ENCODE measurements around the gene RBM26. TPM values are rescaled to one million over a fixed set of nuclear protein-coding genes. Genes with fewer than 3 reads are reported as not detected.
A peak's percentile ranks its signal among the peaks of the same experiment; 100 is the strongest.

Gene RBM26
- total RNA-seq, 4 donors from 2014 or later, result 16.0 to 42.3 (median 25.4) TPM

DNA sequence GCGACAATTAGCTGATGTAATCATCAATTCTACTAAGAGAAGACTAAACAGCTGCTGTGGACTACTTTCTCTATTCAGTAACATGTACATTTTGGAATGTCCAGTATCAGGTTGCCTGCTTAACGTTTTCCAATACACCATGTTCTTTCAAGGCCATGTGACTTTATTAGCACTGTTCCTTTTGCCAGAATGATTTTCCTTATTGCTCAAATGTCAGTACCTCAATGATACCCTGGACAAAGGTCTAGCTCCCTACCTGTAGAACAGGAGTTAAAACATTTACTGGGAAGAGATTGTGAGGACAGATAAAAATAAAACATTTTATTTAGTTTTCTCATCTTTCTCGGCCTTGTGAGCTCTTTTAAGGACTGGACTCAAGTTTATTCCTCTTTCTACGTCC is 3.8 kb upstream of the RBM26 start:
- peaks cover 0 to 6% (median 0%) of the 10 kb centered on the region in 3 donors for H3K36me3 ChIP-seq
- 52 to 64% methylated on average over 4 of the region's 4 CpGs for WGBS, 2 donors
- no peak for DNase-seq
- H3K4me3 ChIP-seq, result no peak overlapping the region
- no peak for TF ChIP-seq POLR2A (IDR thresholded peaks at IDR 0.05)
- TF ChIP-seq, protein P1, sequence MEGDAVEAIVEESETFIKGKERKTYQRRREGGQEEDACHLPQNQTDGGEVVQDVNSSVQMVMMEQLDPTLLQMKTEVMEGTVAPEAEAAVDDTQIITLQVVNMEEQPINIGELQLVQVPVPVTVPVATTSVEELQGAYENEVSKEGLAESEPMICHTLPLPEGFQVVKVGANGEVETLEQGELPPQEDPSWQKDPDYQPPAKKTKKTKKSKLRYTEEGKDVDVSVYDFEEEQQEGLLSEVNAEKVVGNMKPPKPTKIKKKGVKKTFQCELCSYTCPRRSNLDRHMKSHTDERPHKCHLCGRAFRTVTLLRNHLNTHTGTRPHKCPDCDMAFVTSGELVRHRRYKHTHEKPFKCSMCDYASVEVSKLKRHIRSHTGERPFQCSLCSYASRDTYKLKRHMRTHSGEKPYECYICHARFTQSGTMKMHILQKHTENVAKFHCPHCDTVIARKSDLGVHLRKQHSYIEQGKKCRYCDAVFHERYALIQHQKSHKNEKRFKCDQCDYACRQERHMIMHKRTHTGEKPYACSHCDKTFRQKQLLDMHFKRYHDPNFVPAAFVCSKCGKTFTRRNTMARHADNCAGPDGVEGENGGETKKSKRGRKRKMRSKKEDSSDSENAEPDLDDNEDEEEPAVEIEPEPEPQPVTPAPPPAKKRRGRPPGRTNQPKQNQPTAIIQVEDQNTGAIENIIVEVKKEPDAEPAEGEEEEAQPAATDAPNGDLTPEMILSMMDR (IDR thresholded peaks at IDR 0.05), result no peak
- no peaks in the 10 kb centered on the region for H3K9me3 ChIP-seq
- no peaks in the 10 kb centered on the region for H3K27me3 ChIP-seq
- no peak overlapping the region for H3K27ac ChIP-seq
- intact Hi-C loops (cut with DNase I), result no loop called here
- peaks cover 0 to 22% (median 10%) of the 10 kb centered on the region in 3 donors for H3K4me1 ChIP-seq

DNA sequence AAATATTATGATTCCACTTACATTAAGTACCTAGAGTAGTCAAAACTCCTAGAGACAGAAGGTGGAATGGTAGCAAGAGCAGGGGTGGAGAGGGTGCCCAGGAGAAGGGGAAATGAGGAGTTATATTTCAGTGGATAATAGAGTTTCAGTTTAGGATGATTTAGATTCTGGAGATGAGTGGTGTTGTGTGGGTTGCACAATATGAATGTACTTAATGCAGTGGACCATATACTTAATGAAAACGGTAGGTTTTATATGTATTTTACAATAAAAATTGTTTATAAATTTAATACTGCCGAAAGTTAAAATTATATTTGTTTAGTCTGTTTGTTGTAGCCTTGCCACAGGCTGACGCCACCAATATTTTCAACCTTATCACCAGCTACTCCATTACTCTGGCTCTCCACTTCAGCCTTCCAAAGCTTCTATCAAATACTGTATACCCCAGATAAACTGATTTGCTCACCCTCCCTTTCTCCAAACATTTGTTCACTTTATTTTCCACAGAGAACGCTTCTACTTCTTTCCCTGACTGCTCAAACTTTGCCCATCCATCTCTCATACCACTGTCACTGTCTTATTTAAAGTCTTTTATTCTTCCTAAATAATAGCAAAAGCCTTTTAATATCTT is 1.4 kb upstream of the RBM26 start:
- Histone ChIP-seq H3K9me3 (no peaks in the 10 kb centered on the region), H3K27ac (peak overlapping the region in 1 of 4 donors; percentile 96), H3K36me3 (no peaks in the 10 kb centered on the region), H3K4me1 (peaks cover 16 to 46% (median 26%) of the 10 kb centered on the region in 3 donors), H3K27me3 (no peaks in the 10 kb centered on the region), H3K4me3 (peak overlapping the region in 1 of 4 donors; percentile 79)
- no peak for TF ChIP-seq POLR2A (IDR thresholded peaks at IDR 0.05)
- TF ChIP-seq, protein P1 (IDR thresholded peaks at IDR 0.05), result no peak
- DNase-seq, result no peak
- 81 to 88% methylated on average over 4 of the region's 4 CpGs for WGBS, 2 donors
- intact Hi-C loops (cut with DNase I), result no loop called here

DNA sequence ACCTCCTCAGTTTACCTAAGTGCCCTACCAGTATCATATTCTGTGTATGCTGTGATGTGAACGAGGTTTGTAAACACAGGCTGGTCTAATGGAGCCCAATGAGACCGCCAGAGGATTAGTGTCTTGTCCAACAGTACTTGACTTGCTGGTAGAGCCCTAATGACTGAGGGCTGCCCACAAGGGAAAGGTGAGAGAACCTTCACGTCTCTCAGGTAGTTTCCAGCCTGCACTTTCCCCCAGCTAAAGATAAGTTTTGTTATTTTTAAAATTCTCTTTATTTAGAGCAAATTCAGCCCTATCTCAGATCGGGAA is 498 bp upstream of the RBM26 start:
- H3K4me3 ChIP-seq, result peak overlapping the region; percentile 79 to 99 (median 95)
- DNase-seq, result no peak
- intact Hi-C loops (cut with DNase I), result no loop called here
- no peaks in the 10 kb centered on the region for H3K9me3 ChIP-seq
- H3K27me3 ChIP-seq, result no peaks in the 10 kb centered on the region
- peak overlapping the region; percentile 95 to 98 (median 97) for H3K27ac ChIP-seq
- H3K36me3 ChIP-seq, result no peaks in the 10 kb centered on the region
- H3K4me1 ChIP-seq, result peaks cover 19 to 55% (median 32%) of the 10 kb centered on the region in 3 donors
- no peak for TF ChIP-seq POLR2A (IDR thresholded peaks at IDR 0.05)
- TF ChIP-seq, protein P1 (IDR thresholded peaks at IDR 0.05), result no peak
- 3 to 5% methylated on average over 2 to 4 of the region's 4 CpGs for WGBS, 2 donors

DNA sequence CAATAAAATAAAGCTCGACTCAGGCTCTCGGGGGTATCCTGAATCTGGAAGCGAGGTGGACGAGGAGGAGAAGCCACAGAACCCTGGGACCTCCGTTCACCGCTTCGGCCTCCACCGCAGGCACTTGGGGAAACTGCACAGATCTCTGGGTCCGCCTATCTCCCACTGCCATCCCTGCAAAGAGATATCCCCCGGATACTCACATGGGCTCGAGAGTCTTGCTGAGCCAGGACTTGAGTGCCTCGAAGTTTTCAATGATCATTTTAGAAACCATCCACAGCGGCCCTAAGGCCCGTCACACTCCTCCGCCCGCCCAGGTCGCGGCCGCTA is 589 bp downstream of the RBM26 start:
- no peak for DNase-seq
- no peaks in the 10 kb centered on the region for H3K27me3 ChIP-seq
- no peaks in the 10 kb centered on the region for H3K9me3 ChIP-seq
- intact Hi-C loops (cut with DNase I), result no loop called here
- peaks cover 19 to 64% (median 36%) of the 10 kb centered on the region in 3 donors for H3K4me1 ChIP-seq
- TF ChIP-seq, protein P1 (IDR thresholded peaks at IDR 0.05), result no peak
- no peak for TF ChIP-seq POLR2A (IDR thresholded peaks at IDR 0.05)
- H3K36me3 ChIP-seq, result no peaks in the 10 kb centered on the region
- H3K4me3 ChIP-seq, result peak overlapping the region; percentile 79 to 99 (median 95)
- 0% methylated on average over 5 to 10 of the region's 19 CpGs for WGBS, 2 donors
- H3K27ac ChIP-seq, result peak overlapping the region; percentile 95 to 98 (median 97)

DNA sequence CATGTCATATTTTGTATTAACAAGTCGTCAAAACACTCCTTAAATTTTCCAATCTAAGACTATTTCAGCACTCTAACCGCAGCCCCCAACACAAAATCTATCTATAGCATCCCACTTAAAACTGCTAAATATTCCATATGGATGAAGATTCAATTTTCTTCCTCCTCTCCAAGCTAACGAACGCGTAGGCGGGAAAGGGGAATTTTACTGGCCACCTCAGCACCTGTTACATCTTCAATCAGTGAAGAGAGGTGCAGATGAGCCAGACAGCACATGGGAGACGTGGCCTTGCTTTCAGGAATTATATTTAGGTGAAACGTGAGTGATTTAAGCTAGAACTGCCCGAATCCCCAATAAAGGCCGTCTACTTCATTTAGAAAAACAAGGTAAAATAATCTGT is 1.1 kb downstream of the RBM26 start:
- peak overlapping the region; percentile 79 to 99 (median 95) for H3K4me3 ChIP-seq
- H3K27me3 ChIP-seq, result no peaks in the 10 kb centered on the region
- peaks cover 0 to 3% (median 0%) of the 10 kb centered on the region in 3 donors for H3K36me3 ChIP-seq
- no peaks in the 10 kb centered on the region for H3K9me3 ChIP-seq
- WGBS, 2 donors, result 1% methylated on average over 6 to 10 of the region's 10 CpGs
- TF ChIP-seq, protein P1 (IDR thresholded peaks at IDR 0.05), result no peak
- no peak for TF ChIP-seq POLR2A (IDR thresholded peaks at IDR 0.05)
- DNase-seq, result no peak
- intact Hi-C loops (cut with DNase I), result no loop called here
- H3K4me1 ChIP-seq, result peaks cover 19 to 67% (median 36%) of the 10 kb centered on the region in 3 donors
- peak overlapping the region; percentile 95 to 98 (median 97) for H3K27ac ChIP-seq

Data from esophagus squamous epithelium (tissue), 5 donors.